KMS-11 (cell line): ENCODE data around the gene PSENEN.

ENCODE experiments used
- H2AFZ ChIP-seq: fragments of 200-600 bp; sonication (generic); 2 replicates; pipeline ENCODE4 v1.6.1; 2016; ENCODE audit warnings: antibody characterized with exemption, mixed run types, low read depth
- H3K27ac ChIP-seq: fragments of 200-600 bp; sonication (generic); 2 replicates; pipeline ENCODE4 v1.6.1; 2016; ENCODE audit warnings: mild to moderate bottlenecking, mixed run types
- H3K27me3 ChIP-seq: fragments of 200-600 bp; sonication (generic); 2 replicates; pipeline ENCODE4 v1.6.1; 2017; ENCODE audit warnings: mild to moderate bottlenecking, low read depth, mixed run types, moderate library complexity; ENCODE audit not compliant: insufficient read depth
- H3K36me3 ChIP-seq: fragments of 200-600 bp; sonication (generic); 2 replicates; pipeline ENCODE4 v1.6.1; 2017; ENCODE audit warnings: mild to moderate bottlenecking, mixed run types; ENCODE audit not compliant: insufficient read depth
- H3K4me1 ChIP-seq: fragments of 200-600 bp; sonication (generic); 2 replicates; pipeline ENCODE4 v1.6.1; 2016; ENCODE audit warnings: mild to moderate bottlenecking, low read depth, mixed run types; ENCODE audit not compliant: poor library complexity, severe bottlenecking
- H3K4me2 ChIP-seq: fragments of 200-600 bp; sonication (generic); 2 replicates; pipeline ENCODE4 v1.7.0; 2016; ENCODE audit warnings: mild to moderate bottlenecking, mixed run types
- H3K4me3 ChIP-seq: fragments of 200-600 bp; sonication (generic); IDR thresholded peaks from 2 replicates; pipeline ENCODE4 v1.6.1; 2017; ENCODE audit warnings: low read depth, low read length, mixed read lengths; ENCODE audit not compliant: insufficient read depth
- H3K79me2 ChIP-seq: fragments of 200-600 bp; sonication (generic); 2 replicates; pipeline ENCODE4 v1.6.1; 2016; ENCODE audit warnings: low read depth, mixed run types; ENCODE audit not compliant: insufficient read depth
- H3K9ac ChIP-seq: fragments of 200-600 bp; sonication (generic); 2 replicates; pipeline ENCODE4 v1.6.1; 2016; ENCODE audit warnings: mild to moderate bottlenecking, mixed run types
- H4K20me1 ChIP-seq: fragments of 200-600 bp; sonication (generic); 2 replicates; pipeline ENCODE4 v1.6.1; 2016; ENCODE audit warnings: mild to moderate bottlenecking, mixed run types; ENCODE audit not compliant: insufficient read depth
- CTCF ChIP-seq: fragments of 200-600 bp; sonication (generic); conservative IDR thresholded peaks from 2 replicates; pipeline ENCODE4 v1.6.1; 2017; ENCODE audit warnings: low read depth, mild to moderate bottlenecking, antibody characterized with exemption, low read length, moderate library complexity, mixed read lengths

The PSENEN gene

GRCh38 chr19:35755131-35755549 is 9.7 kb downstream of the PSENEN start:
- no peak overlapping the region for H3K4me2 ChIP-seq

DNA sequence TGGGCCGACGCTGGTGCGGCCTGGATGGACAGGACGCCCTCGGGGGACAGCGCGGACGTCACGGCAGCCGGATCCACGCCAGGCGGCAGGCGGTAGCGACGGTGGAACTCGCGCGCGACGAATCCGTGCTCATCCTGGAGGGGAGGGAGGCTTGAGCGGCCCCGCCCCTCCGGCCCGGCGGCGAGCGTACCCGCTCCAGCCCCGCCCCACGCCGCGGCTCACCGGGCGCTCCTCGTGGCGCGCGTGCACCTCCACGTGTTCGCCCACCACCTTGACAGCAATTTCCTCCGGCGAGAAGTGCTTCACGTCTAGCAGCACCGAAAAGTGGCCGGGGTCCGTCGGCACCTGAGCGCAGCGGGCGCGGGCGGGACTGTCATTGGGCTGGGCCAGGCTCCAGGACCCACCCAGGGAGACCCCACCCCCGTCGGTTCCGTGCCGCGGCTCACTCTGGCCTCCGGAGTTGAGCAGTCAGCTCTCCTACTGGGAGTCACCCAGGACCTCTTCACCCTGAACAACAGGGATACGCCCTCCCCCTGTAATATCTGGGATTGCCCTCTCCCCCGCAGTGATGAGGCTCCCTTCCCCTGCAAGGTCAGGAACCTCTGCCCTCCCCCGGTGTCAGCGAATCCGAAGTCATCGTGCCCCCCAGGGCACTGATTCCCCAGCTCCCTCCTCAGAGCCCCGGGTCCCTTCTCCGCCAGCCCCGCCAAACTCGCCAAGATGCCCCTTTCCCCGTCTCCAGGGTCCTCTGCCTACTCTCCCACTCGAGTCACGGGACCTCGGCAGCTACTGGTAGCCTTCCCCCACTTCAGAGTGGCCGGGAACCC is 10.3 kb downstream of the PSENEN start:
- Histone ChIP-seq H3K27ac (no peak overlapping the region), H3K9ac (no peak overlapping the region), H3K27me3 (no peaks in the 10 kb centered on the region), H2AFZ (no peak overlapping the region), H3K36me3 (no peaks in the 10 kb centered on the region), H4K20me1 (no peaks in the 10 kb centered on the region), H3K4me2 (no peak overlapping the region), H3K4me3 (no peak overlapping the region), H3K79me2 (peaks cover 12% of the 10 kb centered on the region; the same call in 1 of the 2 replicates), H3K4me1 (peaks cover 16% of the 10 kb centered on the region)
- TF ChIP-seq CTCF = no peak

More at GRCh38 chr19:35755131-35755549, 9.7 kb downstream of the PSENEN start:
- Histone ChIP-seq H3K36me3 (no peaks in the 10 kb centered on the region), H3K27ac (no peak overlapping the region), H3K79me2 (peaks cover 12% of the 10 kb centered on the region; the same call in 1 of the 2 replicates), H3K4me1 (peaks cover 16% of the 10 kb centered on the region), H2AFZ (no peak overlapping the region), H3K4me3 (no peak overlapping the region), H3K9ac (no peak overlapping the region), H4K20me1 (no peaks in the 10 kb centered on the region), H3K27me3 (no peaks in the 10 kb centered on the region)
- no peak for TF ChIP-seq CTCF

GRCh38 chr19:35756377-35757230 is 11.2 kb downstream of the PSENEN start, which contains the start of gene HSPB6:
HSPB6 (minus strand) TSS chr19:35757029; CDS start chr19:35757008, 21 bp downstream.
- no peaks in the 10 kb centered on the region for H4K20me1 ChIP-seq
- H3K4me1 ChIP-seq = peaks cover 16% of the 10 kb centered on the region
- no peak within 1 kb of the TSS for H3K4me3 ChIP-seq
- TF ChIP-seq CTCF = no peak
- H3K27ac ChIP-seq = peak within 1 kb of the TSS; percentile 75
- peaks cover 12% of the 10 kb centered on the region; the same call in 1 of the 2 replicates for H3K79me2 ChIP-seq
- H2AFZ ChIP-seq = peak within 1 kb of the TSS; percentile 94
- peak within 1 kb of the TSS; percentile 50 for H3K9ac ChIP-seq
- no peaks in the 10 kb centered on the region for H3K27me3 ChIP-seq
- peak within 1 kb of the TSS; percentile 84 for H3K4me2 ChIP-seq
- H3K36me3 ChIP-seq = no peaks in the 10 kb centered on the region

GRCh38 chr19:35757231-35757748 is 11.8 kb downstream of the PSENEN start:
- H3K4me1 ChIP-seq = peaks cover 16% of the 10 kb centered on the region
- peak overlapping the region; percentile 50 for H3K9ac ChIP-seq
- H3K79me2 ChIP-seq = peaks cover 12% of the 10 kb centered on the region; the same call in 1 of the 2 replicates
- peak overlapping the region; percentile 94 for H2AFZ ChIP-seq
- H3K4me2 ChIP-seq = peak overlapping the region; percentile 84
- H3K27me3 ChIP-seq = no peaks in the 10 kb centered on the region
- H4K20me1 ChIP-seq = no peaks in the 10 kb centered on the region
- H3K4me3 ChIP-seq = no peak overlapping the region
- TF ChIP-seq CTCF = no peak
- H3K27ac ChIP-seq = peak overlapping the region; percentile 75
- no peaks in the 10 kb centered on the region for H3K36me3 ChIP-seq
